D721Med (cell line): ENCODE data around the gene LRRC75A.

ENCODE experiments used
- DNase-seq: peaks from one replicate; pipeline ENCODE4 v3.0.0; 2011; ENCODE audit warnings: low spot score; ENCODE audit not compliant: insufficient read length
- FAIRE-seq: peaks from 2 replicates; lab custom pipeline; 2011; peaks lifted over from hg19 to GRCh38; lab: Jason Lieb, UNC
- TF ChIP-seq, protein P1 (sequence below): IDR thresholded peaks from 2 replicates; pipeline ENCODE4 v1.5.1; 2012; ENCODE audit warnings: mild to moderate bottlenecking, control low read depth; ENCODE audit not compliant: insufficient read depth; ENCODE audit errors: missing control alignments

The LRRC75A gene

DNA sequence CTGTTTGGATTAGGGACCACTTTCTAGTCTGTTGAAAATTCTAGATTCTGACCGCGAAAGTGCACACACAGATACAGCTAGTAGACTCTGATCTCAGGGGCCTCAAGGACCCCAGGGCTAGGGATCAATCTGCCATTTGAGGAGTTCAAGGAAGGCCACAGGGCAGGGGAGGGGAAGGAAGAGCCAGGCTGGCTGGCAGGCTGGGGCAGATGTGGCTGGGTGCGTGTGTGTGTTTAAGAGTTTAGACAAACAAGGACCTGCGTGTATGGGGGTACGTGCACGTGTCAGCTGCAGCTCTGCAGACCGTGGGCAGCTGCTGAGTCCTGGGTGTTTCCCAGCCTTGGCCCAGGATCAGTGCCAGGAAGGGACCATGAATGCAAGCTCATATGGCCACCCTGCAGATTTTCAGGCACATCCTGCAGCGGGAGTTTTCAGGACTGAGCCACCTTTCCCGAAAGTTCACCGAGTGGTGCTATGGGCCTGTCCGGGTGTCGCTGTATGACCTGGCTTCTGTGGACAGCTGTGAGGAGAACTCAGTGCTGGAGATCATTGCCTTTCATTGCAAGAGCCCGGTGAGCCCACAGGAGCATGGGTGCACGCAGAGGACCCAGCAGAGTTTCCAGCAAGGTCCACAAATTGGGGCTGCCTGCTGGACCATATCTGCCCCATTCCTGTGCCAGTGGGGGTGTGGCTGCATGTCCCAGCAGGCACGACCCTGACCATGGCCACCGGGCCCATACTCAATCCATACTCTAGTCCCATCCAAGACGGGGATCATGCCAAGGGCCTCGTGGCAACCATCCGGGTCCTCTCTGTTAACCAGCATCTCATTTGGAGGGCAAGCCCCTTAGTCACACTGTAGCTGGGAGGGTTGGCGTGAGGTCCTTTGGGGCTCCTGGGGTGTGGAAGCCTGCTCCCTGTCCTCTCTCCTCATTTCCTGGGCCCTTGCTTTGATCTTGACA is 66.0 kb downstream of the LRRC75A start:
- DNase-seq (no peak), FAIRE-seq (no peak)
- TF ChIP-seq, protein P1, sequence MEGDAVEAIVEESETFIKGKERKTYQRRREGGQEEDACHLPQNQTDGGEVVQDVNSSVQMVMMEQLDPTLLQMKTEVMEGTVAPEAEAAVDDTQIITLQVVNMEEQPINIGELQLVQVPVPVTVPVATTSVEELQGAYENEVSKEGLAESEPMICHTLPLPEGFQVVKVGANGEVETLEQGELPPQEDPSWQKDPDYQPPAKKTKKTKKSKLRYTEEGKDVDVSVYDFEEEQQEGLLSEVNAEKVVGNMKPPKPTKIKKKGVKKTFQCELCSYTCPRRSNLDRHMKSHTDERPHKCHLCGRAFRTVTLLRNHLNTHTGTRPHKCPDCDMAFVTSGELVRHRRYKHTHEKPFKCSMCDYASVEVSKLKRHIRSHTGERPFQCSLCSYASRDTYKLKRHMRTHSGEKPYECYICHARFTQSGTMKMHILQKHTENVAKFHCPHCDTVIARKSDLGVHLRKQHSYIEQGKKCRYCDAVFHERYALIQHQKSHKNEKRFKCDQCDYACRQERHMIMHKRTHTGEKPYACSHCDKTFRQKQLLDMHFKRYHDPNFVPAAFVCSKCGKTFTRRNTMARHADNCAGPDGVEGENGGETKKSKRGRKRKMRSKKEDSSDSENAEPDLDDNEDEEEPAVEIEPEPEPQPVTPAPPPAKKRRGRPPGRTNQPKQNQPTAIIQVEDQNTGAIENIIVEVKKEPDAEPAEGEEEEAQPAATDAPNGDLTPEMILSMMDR: no peak

DNA sequence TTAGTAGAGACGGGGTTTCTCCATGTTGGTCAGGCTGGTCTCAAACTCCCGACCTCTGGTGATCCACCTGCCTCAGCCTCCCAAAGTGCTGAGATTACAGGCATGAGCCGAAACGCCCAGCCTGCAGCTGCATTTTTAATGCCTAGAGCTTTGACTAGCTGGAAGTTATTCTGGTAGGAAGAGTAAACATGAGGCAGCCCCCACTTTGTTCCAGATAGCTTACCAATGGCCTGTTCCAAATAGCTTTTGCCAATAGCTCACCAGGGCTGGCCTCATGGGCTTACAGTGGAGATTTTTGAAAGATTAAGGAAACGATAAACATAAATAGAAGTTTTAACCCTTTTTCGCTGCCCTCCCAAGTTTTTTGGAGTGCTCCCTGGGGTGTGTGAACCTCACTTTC is 66.8 kb downstream of the LRRC75A start:
- TF ChIP-seq, protein P1: no peak
- no peak for FAIRE-seq
- no peak for DNase-seq

DNA sequence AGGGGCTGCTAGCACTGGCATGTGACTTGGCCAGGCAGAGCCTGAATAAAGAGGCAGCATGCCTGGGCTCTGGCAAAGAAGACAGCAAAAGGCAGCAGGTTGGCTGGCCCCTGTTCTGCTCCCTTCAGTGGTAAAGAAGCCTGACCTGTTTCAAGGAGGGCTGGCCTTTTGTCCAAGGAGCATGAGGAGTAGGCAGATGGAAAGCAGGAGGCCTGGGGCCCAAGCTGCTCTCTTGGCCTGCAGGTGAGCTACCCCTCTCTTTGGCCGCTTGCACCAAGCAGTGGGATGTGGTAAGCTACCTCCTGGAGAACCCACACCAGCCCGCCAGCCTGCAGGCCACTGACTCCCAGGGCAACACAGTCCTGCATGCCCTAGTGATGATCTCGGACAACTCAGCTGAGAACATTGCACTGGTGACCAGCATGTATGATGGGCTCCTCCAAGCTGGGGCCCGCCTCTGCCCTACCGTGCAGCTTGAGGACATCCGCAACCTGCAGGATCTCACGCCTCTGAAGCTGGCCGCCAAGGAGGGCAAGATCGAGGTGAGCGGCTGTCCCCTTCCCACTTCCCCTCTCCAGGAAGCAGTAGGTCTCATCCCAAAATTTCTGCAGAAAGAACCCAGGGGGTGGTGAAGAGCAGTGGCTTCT is 68.6 kb downstream of the LRRC75A start:
- no peak for DNase-seq
- TF ChIP-seq, protein P1: no peak
- FAIRE-seq: no peak

DNA sequence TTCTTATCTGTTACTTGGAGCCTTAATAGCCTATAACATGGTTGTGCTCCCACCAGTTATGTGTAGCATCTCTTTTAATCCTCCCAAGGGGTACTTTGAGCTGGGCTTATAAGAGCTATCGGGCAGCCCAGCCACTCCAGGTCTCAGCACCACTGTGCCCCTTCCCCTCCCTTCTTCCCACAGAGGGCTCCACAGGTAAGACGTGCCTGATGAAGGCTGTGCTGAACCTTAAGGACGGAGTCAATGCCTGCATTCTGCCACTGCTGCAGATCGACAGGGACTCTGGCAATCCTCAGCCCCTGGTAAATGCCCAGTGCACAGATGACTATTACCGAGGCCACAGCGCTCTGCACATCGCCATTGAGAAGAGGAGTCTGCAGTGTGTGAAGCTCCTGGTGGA is 69.6 kb downstream of the LRRC75A start:
- FAIRE-seq (no peak), DNase-seq (no peak)
- TF ChIP-seq, protein P1: no peak

DNA sequence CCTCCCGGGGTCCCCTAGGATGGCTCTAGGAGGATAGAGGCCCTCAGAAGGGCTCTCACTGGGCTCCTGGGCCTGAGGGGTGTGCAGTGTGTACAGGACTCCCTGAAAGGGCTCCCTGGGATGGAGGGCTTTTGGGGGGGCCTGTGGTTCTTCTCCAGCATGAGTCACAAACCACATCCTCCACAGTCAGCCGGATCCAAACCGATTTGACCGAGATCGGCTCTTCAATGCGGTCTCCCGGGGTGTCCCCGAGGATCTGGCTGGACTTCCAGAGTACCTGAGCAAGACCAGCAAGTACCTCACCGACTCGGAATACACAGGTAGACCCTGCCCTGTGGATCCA is 72.1 kb downstream of the LRRC75A start:
- FAIRE-seq (no peak), DNase-seq (no peak)
- TF ChIP-seq, protein P1: no peak

DNA sequence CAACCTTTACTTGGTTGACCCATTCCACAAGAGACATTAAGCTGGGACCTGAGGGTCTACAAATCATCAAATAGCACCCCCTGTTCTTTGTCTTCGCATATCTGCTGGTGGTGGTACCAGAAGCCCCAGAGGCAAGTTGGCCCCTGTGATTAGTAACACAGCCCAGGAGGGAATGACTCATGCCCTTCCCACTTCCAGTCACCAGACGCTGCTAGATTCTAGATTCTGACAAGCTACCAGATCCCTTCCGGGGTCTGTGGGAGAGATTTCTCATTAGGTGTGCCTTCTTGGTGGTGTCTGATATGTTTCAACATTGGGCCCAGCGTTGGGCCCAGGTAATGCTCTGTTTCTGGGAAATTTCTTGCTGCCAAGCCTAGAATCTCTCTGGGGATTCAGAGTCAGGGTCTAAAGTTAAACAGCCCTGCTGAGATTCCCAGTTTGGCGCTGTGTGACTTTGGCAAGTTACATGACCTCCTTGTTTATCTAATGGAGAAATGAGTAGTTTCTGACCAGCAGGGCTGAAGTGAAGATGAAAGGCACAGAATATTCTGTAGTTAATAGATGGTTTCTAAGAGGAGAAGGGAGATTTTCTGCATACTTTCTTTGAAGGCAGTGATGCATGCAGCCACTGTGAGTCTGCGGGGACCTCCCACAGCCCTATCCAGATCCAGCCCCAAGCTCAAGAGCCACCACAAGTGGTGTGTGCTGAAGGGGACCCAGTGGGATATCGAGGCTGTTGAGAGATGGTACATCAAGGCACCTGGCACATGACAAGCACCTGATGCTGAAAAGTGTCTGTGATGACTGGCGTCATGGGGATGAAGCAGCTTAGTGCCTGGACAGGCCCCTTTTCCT is 72.7 kb downstream of the LRRC75A start:
- DNase-seq: no peak
- TF ChIP-seq, protein P1: no peak
- no peak for FAIRE-seq
